Suprapubic skin (tissue), 4 donors: ENCODE data around the gene PCIF1. TPM values are rescaled to one million over a fixed set of nuclear protein-coding genes. Genes with fewer than 3 reads are reported as not detected.

Experiments used
- DNase-seq, 2 donors: peaks; one replicate each; pipeline ENCODE4 v3.0.0-alpha.2; 2019; ENCODE audit warnings: low spot score in 2 of 2
- H3K27ac ChIP-seq: fragments of 200-600 bp; sonication (generic); one replicate; pipeline ENCODE4 v1.5.1; 2019
- H3K27me3 ChIP-seq: fragments of 200-600 bp; sonication (generic); one replicate; pipeline ENCODE4 v1.5.1; 2019
- H3K36me3 ChIP-seq: fragments of 200-600 bp; sonication (generic); one replicate; pipeline ENCODE4 v1.5.1; 2019
- H3K4me1 ChIP-seq: fragments of 200-600 bp; sonication (generic); one replicate; pipeline ENCODE4 v1.5.1; 2019
- H3K4me3 ChIP-seq: fragments of 200-600 bp; sonication (generic); one replicate; pipeline ENCODE4 v1.5.1; 2019; ENCODE audit warnings: mild to moderate bottlenecking
- H3K9me3 ChIP-seq: fragments of 200-600 bp; sonication (generic); one replicate; pipeline ENCODE4 v1.5.1; 2019
- EP300 ChIP-seq: sonication (generic); formaldehyde crosslinking; IDR thresholded peaks from one replicate; pipeline ENCODE4 v1.6.1; 2017; ENCODE audit warnings: antibody characterized with exemption
- POLR2A ChIP-seq, 2 donors: fragments of 450-650 bp; IDR thresholded peaks; one replicate each; pipeline ENCODE4 v1.6.1; 2017; ENCODE audit warnings: antibody characterized with exemption in 2 of 2, mild to moderate bottlenecking in 2 of 2, moderate library complexity in 2 of 2
- POLR2AphosphoS5 ChIP-seq, 3 donors: sonication (generic); formaldehyde crosslinking; IDR thresholded peaks; one replicate each; pipeline ENCODE4 v1.6.1; 2017; ENCODE audit warnings: antibody characterized with exemption in 3 of 3
- WGBS: methylation state at CpG from one replicate; pipeline ENCODE4 v1.1.5; 2018; 5-methylcytosine and 5-hydroxymethylcytosine counted together
- total RNA-seq, 4 donors: library from RNA; depleted of rRNA; stranded (reverse); fragments of >200 nt; gene quantifications; one replicate each; pipeline ENCODE4 v1.1.0, GENCODE V29; 2016
- TF ChIP-seq, protein P1 (sequence below), 2 donors: fragments of 200-600 bp in 1 of 2; fragments of 450-650 bp in 1 of 2; sonication (generic) in 1 of 2; IDR thresholded peaks; one replicate each; pipeline ENCODE4 v1.5.1; 2016 to 2019; ENCODE audit warnings: antibody characterized with exemption in 2 of 2, mild to moderate bottlenecking in 1 of 2, moderate library complexity in 1 of 2

The PCIF1 gene
- total RNA-seq: 10 to 100 TPM; 37.2 to 70.3 (median 42.4) TPM

DNA sequence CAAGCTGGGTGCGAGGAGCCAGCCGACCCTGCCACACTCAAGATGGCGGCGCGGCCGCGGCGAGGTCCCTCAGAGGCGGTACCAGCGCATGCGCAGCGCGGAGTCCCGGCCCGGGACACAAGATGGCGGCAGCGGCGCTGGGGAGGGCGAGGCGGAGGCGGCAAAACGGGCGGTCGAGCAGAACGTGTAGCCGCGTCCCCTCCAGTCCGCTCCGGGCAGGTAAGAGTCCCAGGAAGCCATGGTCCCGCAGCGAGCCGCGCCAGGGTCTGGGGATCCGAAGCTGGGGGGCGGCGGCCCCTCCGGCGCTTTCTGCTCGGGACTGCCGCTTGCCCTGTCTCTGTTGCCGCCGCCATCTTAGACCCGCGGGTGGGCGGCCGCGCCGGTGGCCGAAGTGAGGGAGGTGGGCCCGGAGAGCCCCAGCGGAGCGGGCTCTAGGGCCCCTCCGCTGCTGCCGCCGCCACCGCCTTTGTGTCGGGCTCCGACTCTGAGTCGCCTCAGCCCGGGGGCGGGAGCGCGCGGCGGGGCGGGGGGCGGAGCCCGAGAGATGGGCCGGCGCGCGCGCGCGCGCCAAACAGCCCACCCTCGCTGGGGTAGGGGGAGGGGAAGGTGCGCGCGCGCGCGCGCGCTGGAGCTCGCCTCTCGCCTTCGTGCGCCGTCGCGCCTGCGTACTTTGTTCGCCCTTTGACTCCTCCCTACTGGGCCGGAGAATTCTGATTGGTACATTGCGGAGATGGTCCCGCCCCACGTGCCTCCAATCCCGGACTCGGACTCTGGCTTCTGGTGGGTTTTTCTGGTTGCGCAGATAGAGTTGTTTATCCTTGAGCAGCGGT is at the start of gene PCIF1:
PCIF1 (plus strand) TSS at position 98 of the 830 bp plus-strand sequence. CDS start 4,317 bp downstream, outside the sequence.
- peaks cover 38% of the 10 kb centered on the region for H3K4me1 ChIP-seq
- no peaks in the 10 kb centered on the region for H3K27me3 ChIP-seq
- peak; percentile 98 to 99 for DNase-seq
- 0% methylated on average over 2 of the region's 102 CpGs for WGBS
- H3K36me3 ChIP-seq: peaks cover 29% of the 10 kb centered on the region
- peak within 1 kb of the TSS; percentile 86 for H3K4me3 ChIP-seq
- TF ChIP-seq EP300 (no peak), POLR2A (IDR thresholded peaks at IDR 0.05) (peak; percentile 87 to 91), POLR2AphosphoS5 (IDR thresholded peaks at IDR 0.05) (peak; percentile 78 to 100 (median 97))
- TF ChIP-seq, protein P1, sequence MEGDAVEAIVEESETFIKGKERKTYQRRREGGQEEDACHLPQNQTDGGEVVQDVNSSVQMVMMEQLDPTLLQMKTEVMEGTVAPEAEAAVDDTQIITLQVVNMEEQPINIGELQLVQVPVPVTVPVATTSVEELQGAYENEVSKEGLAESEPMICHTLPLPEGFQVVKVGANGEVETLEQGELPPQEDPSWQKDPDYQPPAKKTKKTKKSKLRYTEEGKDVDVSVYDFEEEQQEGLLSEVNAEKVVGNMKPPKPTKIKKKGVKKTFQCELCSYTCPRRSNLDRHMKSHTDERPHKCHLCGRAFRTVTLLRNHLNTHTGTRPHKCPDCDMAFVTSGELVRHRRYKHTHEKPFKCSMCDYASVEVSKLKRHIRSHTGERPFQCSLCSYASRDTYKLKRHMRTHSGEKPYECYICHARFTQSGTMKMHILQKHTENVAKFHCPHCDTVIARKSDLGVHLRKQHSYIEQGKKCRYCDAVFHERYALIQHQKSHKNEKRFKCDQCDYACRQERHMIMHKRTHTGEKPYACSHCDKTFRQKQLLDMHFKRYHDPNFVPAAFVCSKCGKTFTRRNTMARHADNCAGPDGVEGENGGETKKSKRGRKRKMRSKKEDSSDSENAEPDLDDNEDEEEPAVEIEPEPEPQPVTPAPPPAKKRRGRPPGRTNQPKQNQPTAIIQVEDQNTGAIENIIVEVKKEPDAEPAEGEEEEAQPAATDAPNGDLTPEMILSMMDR (IDR thresholded peaks at IDR 0.05): no peak
- H3K27ac ChIP-seq: peak within 1 kb of the TSS; percentile 100
- no peaks in the 10 kb centered on the region for H3K9me3 ChIP-seq

DNA sequence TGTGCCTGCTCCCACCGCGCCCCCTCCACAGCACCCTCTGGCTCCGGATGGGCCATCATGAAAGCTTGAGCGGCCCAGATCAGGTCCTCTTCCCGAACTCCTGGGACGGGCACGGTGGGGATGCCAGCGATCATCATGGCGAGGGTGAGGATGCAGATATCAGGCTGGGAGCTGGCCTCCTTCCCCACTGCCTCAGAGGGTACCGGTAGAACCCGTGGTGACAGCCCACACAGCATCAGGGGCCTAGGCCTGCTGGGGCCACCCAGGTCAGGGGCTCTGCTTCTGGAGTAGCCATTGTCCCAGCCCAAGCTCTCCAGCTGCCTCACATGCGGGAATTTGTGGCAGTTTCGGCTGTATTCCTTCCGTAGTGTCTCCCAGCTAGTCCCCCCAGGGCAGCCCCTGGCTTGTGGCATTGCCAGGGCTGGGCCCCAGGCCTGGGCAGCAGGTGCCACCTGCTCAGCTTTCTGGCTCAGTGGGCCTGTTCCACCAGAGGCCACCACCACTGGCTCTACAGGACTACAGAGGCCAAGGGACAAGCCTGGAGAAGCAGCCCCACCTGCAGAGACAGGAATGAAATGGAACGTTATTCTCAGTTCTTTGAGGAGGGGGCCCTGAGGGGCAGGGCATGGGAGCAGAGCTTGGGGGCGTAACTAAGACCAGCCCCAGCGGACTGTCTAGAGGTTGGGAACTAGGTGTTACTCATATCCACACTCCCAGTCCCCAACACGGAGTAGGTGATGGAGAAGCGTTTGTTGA is 47.7 kb upstream of the PCIF1 start:
- 87% methylated on average over 16 of the region's 19 CpGs for WGBS
- TF ChIP-seq POLR2A (IDR thresholded peaks at IDR 0.05) (no peak), POLR2AphosphoS5 (IDR thresholded peaks at IDR 0.05) (no peak), EP300 (no peak)
- TF ChIP-seq, protein P1 (IDR thresholded peaks at IDR 0.05): no peak
- Histone ChIP-seq H3K27ac (no peak overlapping the region), H3K4me1 (peaks cover 29% of the 10 kb centered on the region), H3K9me3 (no peaks in the 10 kb centered on the region), H3K36me3 (peaks cover 37% of the 10 kb centered on the region), H3K4me3 (no peak overlapping the region), H3K27me3 (no peaks in the 10 kb centered on the region)
- no peak for DNase-seq

DNA sequence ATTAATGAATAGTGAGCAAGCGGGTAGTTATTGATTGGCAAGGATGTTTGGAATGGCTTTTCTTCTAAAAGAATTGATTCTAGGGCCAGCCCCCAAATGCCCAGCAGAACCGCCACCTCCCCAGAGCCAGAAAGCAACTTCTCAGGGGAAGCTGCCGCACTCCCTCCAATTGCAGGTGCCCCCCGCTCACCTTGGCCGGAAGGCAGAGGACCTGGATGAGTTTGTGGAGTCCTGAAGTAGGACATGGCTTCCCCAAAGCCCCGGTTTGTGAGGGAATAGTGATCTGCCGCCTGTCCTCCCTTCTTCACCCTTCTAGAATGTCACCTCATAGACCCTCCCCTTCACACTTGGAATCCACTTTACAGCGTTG is 47.2 kb upstream of the PCIF1 start, which contains the start of gene SPATA25:
SPATA25 (minus strand) TSS at position 277 of the 370 bp plus-strand sequence; CDS start at position 245, 32 bp downstream.
- 90% methylated on average over 8 of the region's 8 CpGs for WGBS
- H3K4me1 ChIP-seq: peaks cover 29% of the 10 kb centered on the region

DNA sequence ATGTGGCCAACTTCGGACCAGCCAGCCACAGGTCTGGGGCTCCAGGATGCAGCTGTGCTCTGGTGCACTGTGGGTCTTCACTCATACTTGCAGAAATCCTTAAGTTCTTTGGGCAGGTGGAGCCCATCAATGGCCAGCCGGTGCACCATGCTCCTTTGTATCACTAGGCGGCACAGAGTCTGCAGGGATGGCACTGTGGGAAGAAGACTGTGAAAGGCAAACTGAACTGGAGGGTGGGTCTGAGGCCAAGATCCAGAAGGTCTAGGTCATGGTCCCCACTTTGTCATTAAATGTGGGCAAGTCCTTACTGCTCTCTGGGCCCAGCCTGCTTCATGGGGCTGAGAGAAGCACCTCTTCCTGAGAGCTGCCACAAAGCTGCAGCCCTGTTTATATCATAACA is 45.8 kb upstream of the PCIF1 start:
- Histone ChIP-seq H3K4me3 (no peak overlapping the region), H3K27ac (no peak overlapping the region), H3K27me3 (no peaks in the 10 kb centered on the region), H3K4me1 (peaks cover 38% of the 10 kb centered on the region), H3K9me3 (no peaks in the 10 kb centered on the region), H3K36me3 (peaks cover 35% of the 10 kb centered on the region)
- DNase-seq: no peak
- TF ChIP-seq, protein P1 (IDR thresholded peaks at IDR 0.05): no peak
- TF ChIP-seq POLR2AphosphoS5 (IDR thresholded peaks at IDR 0.05) (no peak), EP300 (no peak)
- WGBS: 100% methylated on average over 2 of the region's 3 CpGs

More for the DNA sequence above, 47.2 kb upstream of the PCIF1 start, which contains the start of gene SPATA25:
- Histone ChIP-seq H3K27ac (no peak within 1 kb of the TSS), H3K9me3 (no peaks in the 10 kb centered on the region), H3K36me3 (peaks cover 36% of the 10 kb centered on the region), H3K27me3 (no peaks in the 10 kb centered on the region), H3K4me3 (no peak within 1 kb of the TSS)
- no peak for TF ChIP-seq EP300
- no peak for TF ChIP-seq POLR2A (IDR thresholded peaks at IDR 0.05)
- TF ChIP-seq, protein P1 (IDR thresholded peaks at IDR 0.05): no peak
- TF ChIP-seq POLR2AphosphoS5 (IDR thresholded peaks at IDR 0.05): no peak
- no peak for DNase-seq
